Aorta (tissue), 5 donors: ENCODE measurements around the gene KCNN1. TPM values are rescaled to one million over a fixed set of nuclear protein-coding genes. Genes with fewer than 3 reads are reported as not detected.

ENCODE experiments used
- ATAC-seq: fragments of 200-7000 bp; cut with Tn5 transposase; one replicate; pipeline ENCODE4 v1.9.1; 2022; ENCODE audit warnings: moderate library complexity; ENCODE audit not compliant: low FRiP score
- DNase-seq, 2 donors: peaks; one replicate each; pipeline ENCODE4 v3.0.0-alpha.2; 2020
- H3K27ac ChIP-seq, 2 donors: one replicate each; pipeline ENCODE4 v1.5.1; 2013; ENCODE audit warnings: low read length in 2 of 2, mild to moderate bottlenecking in 2 of 2, moderate library complexity in 2 of 2, control low read depth in 1 of 2, inconsistent platforms in 1 of 2, low read depth in 1 of 2
- H3K27me3 ChIP-seq, 2 donors: one replicate each; pipeline ENCODE4 v1.6.1; 2013; ENCODE audit warnings: control low read depth in 1 of 2, low read length in 1 of 2, mild to moderate bottlenecking in 1 of 2, moderate library complexity in 1 of 2; ENCODE audit not compliant: insufficient read depth in 2 of 2, control insufficient read depth in 1 of 2
- H3K36me3 ChIP-seq, 2 donors: one replicate each; pipeline ENCODE4 v1.6.1; 2013; ENCODE audit warnings: control low read depth in 1 of 2, low read length in 1 of 2, mild to moderate bottlenecking in 1 of 2; ENCODE audit not compliant: insufficient read depth in 2 of 2, control insufficient read depth in 1 of 2
- H3K4me1 ChIP-seq, 2 donors: one replicate each; pipeline ENCODE4 v1.6.1; 2013; ENCODE audit warnings: low read length in 2 of 2, control low read depth in 1 of 2, mild to moderate bottlenecking in 1 of 2, moderate library complexity in 1 of 2; ENCODE audit not compliant: insufficient read depth in 2 of 2, control insufficient read depth in 1 of 2
- H3K4me3 ChIP-seq, 2 donors: one replicate each; pipeline ENCODE4 v1.5.1; 2013; ENCODE audit warnings: low read length in 2 of 2, control low read depth in 1 of 2, mild to moderate bottlenecking in 1 of 2
- H3K9me3 ChIP-seq: one replicate; pipeline ENCODE4 v1.6.1; 2013; ENCODE audit warnings: mild to moderate bottlenecking, low read length; ENCODE audit not compliant: control insufficient read depth
- WGBS, 2 donors: extraction: QIAGEN DNeasy Blood & Tissue Kit; methylation state at CpG; one replicate each; pipeline ENCODE4 v1.1.7; 2013; 5-methylcytosine and 5-hydroxymethylcytosine counted together
- intact Hi-C, 2 donors: fragments of 100-400 bp; cut with DNase I; formaldehyde crosslinking; loops; one replicate each; pipeline versions ENCODE4 v1.14.2 to v1.15.0; 2022
- polyA plus RNA-seq, 2 donors: library from polyadenylated mRNA; stranded (reverse); fragments of 200-250 nt; gene quantifications; one replicate each; pipeline ENCODE4 v1.2.3, GENCODE V29; 2013
- total RNA-seq, 2 donors: library from RNA; stranded (reverse); fragmentation: NEBNext Ultra II Directional; extraction: Animal tissue kit (Norgen Biotek cat#: 25700); gene quantifications; one replicate each; pipeline ENCODE4 v1.2.1, GENCODE V29; 2021
- donor health status: healthy with polysubstance abuse.
- donor health status: Bipolar disorder and iron deficiency.
- donor health status: DM: no; HTN: no; CAD: no.
- donor health status: DM: no; HTN: no; CAD: no.
- donor health status: DM: yes; HTN: yes; CAD: no.

Gene KCNN1
- total and polyA plus RNA-seq, 4 donors = 0.13 TPM; not detected in 2

GRCh38 chr19:17963936-17964691 is 2.8 kb upstream of the KCNN1 start:
- Histone ChIP-seq H3K9me3 (no peaks in the 10 kb centered on the region), H3K27me3 (peaks cover 0 to 4% of the 10 kb centered on the region in 2 donors), H3K27ac (no peak overlapping the region), H3K36me3 (no peaks in the 10 kb centered on the region), H3K4me1 (no peaks in the 10 kb centered on the region), H3K4me3 (no peak overlapping the region)
- 35 to 37% methylated on average over 13 of the region's 13 CpGs for WGBS, 2 donors
- ATAC-seq (no peak), DNase-seq (no peak)
- intact Hi-C loops = no loop called here

GRCh38 chr19:17965370-17966128 is 1.4 kb upstream of the KCNN1 start:
- Histone ChIP-seq H3K36me3 (no peaks in the 10 kb centered on the region), H3K4me1 (no peaks in the 10 kb centered on the region), H3K4me3 (no peak overlapping the region), H3K27ac (no peak overlapping the region), H3K27me3 (peaks cover 0 to 4% of the 10 kb centered on the region in 2 donors), H3K9me3 (no peaks in the 10 kb centered on the region)
- no peak for ATAC-seq
- no peak for DNase-seq
- intact Hi-C loops = no loop called here
- WGBS, 2 donors = 60 to 62% methylated on average over 10 to 11 of the region's 11 CpGs

GRCh38 chr19:17966129-17966483 is 801 bp upstream of the KCNN1 start:
- WGBS, 2 donors = 73 to 74% methylated on average over 2 of the region's 2 CpGs
- no peak for ATAC-seq
- DNase-seq = peak in 1 of 2 donors; percentile 57
- H3K9me3 ChIP-seq = no peaks in the 10 kb centered on the region
- H3K27me3 ChIP-seq = peaks cover 0 to 4% of the 10 kb centered on the region in 2 donors
- no peaks in the 10 kb centered on the region for H3K4me1 ChIP-seq
- intact Hi-C loops = no loop called here
- H3K27ac ChIP-seq = no peak overlapping the region
- no peak overlapping the region for H3K4me3 ChIP-seq
- H3K36me3 ChIP-seq = no peaks in the 10 kb centered on the region

GRCh38 chr19:17967257-17968051 is 547 bp downstream of the KCNN1 start:
- H3K4me1 ChIP-seq = no peaks in the 10 kb centered on the region
- intact Hi-C loops = no loop called here
- no peak for DNase-seq
- peak overlapping the region in 1 of 2 donors; percentile 1 for H3K4me3 ChIP-seq
- peaks cover 0 to 4% of the 10 kb centered on the region in 2 donors for H3K27me3 ChIP-seq
- ATAC-seq = no peak
- no peaks in the 10 kb centered on the region for H3K36me3 ChIP-seq
- H3K27ac ChIP-seq = no peak overlapping the region
- H3K9me3 ChIP-seq = no peaks in the 10 kb centered on the region
- WGBS, 2 donors = 1 to 4% methylated on average over 33 to 35 of the region's 35 CpGs

- DNase-seq = no peak
- peaks cover 0 to 4% of the 10 kb centered on the region in 2 donors for H3K27me3 ChIP-seq
- intact Hi-C loops = no loop called here
- ATAC-seq = no peak
- no peaks in the 10 kb centered on the region for H3K36me3 ChIP-seq
- H3K4me3 ChIP-seq = no peak overlapping the region
- no peaks in the 10 kb centered on the region for H3K4me1 ChIP-seq
- no peaks in the 10 kb centered on the region for H3K9me3 ChIP-seq
- H3K27ac ChIP-seq = no peak overlapping the region
- WGBS, 2 donors = 61 to 74% methylated on average over 4 of the region's 4 CpGs
These were observed 1.5 kb downstream of the KCNN1 start for GRCh38 chr19:17968362-17968761.

- Histone ChIP-seq H3K4me1 (no peaks in the 10 kb centered on the region), H3K4me3 (no peak overlapping the region), H3K27me3 (peaks cover 0 to under 1% of the 10 kb centered on the region in 2 donors), H3K27ac (no peak overlapping the region), H3K36me3 (no peaks in the 10 kb centered on the region), H3K9me3 (no peaks in the 10 kb centered on the region)
- WGBS, 2 donors = 82 to 86% methylated on average over 19 of the region's 19 CpGs
- ATAC-seq = no peak
- no peak for DNase-seq
- intact Hi-C loops = no loop called here
These were observed 2.3 kb downstream of the KCNN1 start for GRCh38 chr19:17969096-17969792.

- H3K27ac ChIP-seq = no peak overlapping the region
- WGBS, 2 donors = 55 to 62% methylated on average over 1 of the region's 1 CpG
- ATAC-seq = no peak
These were observed 5.3 kb downstream of the KCNN1 start for GRCh38 chr19:17972230-17972629.

GRCh38 chr19:17973759-17974158 is 6.9 kb downstream of the KCNN1 start:
- no peaks in the 10 kb centered on the region for H3K36me3 ChIP-seq
- H3K4me3 ChIP-seq = no peak overlapping the region
- no peaks in the 10 kb centered on the region for H3K4me1 ChIP-seq
- H3K9me3 ChIP-seq = no peaks in the 10 kb centered on the region
- ATAC-seq (no peak), DNase-seq (no peak)
- intact Hi-C loops = no loop called here
- no peak overlapping the region for H3K27ac ChIP-seq
- 92 to 93% methylated on average over 22 to 23 of the region's 23 CpGs for WGBS, 2 donors
- H3K27me3 ChIP-seq = no peaks in the 10 kb centered on the region

More at GRCh38 chr19:17972230-17972629, 5.3 kb downstream of the KCNN1 start:
- Histone ChIP-seq H3K4me3 (no peak overlapping the region), H3K9me3 (no peaks in the 10 kb centered on the region), H3K4me1 (no peaks in the 10 kb centered on the region), H3K27me3 (no peaks in the 10 kb centered on the region), H3K36me3 (no peaks in the 10 kb centered on the region)
- intact Hi-C loops = no loop called here
- DNase-seq = no peak
